Uterus (tissue), 2 donors: ENCODE results near the gene MSI2.

ENCODE experiments used
- CTCF ChIP-seq, 4 experiments: fragments of 200-600 bp in 2 of 4; fragments of 450-650 bp in 2 of 4; sonication (generic) in 2 of 4; IDR thresholded peaks; one replicate each; pipeline ENCODE4 v1.5.1; 2016 to 2019; ENCODE audit warnings: antibody characterized with exemption in 4 of 4, mild to moderate bottlenecking in 2 of 4, moderate library complexity in 1 of 4
- POLR2A ChIP-seq, 2 donors: fragments of 450-650 bp; IDR thresholded peaks; one replicate each; pipeline ENCODE4 v1.6.1; 2016; ENCODE audit warnings: antibody characterized with exemption in 2 of 2, mild to moderate bottlenecking in 1 of 2, moderate library complexity in 1 of 2

GRCh38 chr17:57275071-57275764, 18.9 kb downstream of the MSI2 start:
- TF ChIP-seq CTCF (IDR thresholded peaks at IDR 0.05) (no peak), POLR2A (IDR thresholded peaks at IDR 0.05) (no peak)
